ENCODE data around the gene SSNA1. TPM values are rescaled to one million over a fixed set of nuclear protein-coding genes. Genes with fewer than 3 reads are reported as not detected.

Gene SSNA1
- total and polyA plus RNA-seq, 2 donors: 74.9 to 85.2 TPM

- Histone ChIP-seq H3K27me3 (ENCODE audit: control insufficient read depth in 2 of 2, insufficient read depth in 1 of 2, low read length in 1 of 2) (peaks cover 6 to 79% of the 10 kb centered on the region in 2 donors), H3K27ac (ENCODE audit: low read depth in 1 of 2, low read length in 1 of 2) (no peak overlapping the region), H3K4me3 (ENCODE audit: low read length in 2 of 2) (no peak overlapping the region), H3K9me3 (ENCODE audit: control insufficient read depth in 2 of 2, insufficient read depth in 1 of 2, low read length in 1 of 2) (no peaks in the 10 kb centered on the region), H3K36me3 (ENCODE audit: control insufficient read depth in 2 of 2, insufficient read depth in 2 of 2, low read length in 1 of 2) (no peaks in the 10 kb centered on the region), H3K4me1 (ENCODE audit: control insufficient read depth in 2 of 2, insufficient read depth in 2 of 2, low read length in 2 of 2) (peaks cover under 1 to 6% of the 10 kb centered on the region in 2 donors)
- WGBS: 85% methylated on average over 27 of the region's 27 CpGs
- DNase-seq (ENCODE audit: low read depth in 6 of 9, low spot score in 9 of 9): no peak
Measured at GRCh38 chr9:137228968-137229896, 40.8 kb downstream of the SSNA1 start.

GRCh38 chr9:137229903-137230704, 41.6 kb downstream of the SSNA1 start:
- WGBS: 75% methylated on average over 31 of the region's 31 CpGs
- Histone ChIP-seq H3K27me3 (ENCODE audit: control insufficient read depth in 2 of 2, insufficient read depth in 1 of 2, low read length in 1 of 2) (peaks cover 6 to 87% of the 10 kb centered on the region in 2 donors), H3K4me3 (ENCODE audit: low read length in 2 of 2) (no peak overlapping the region), H3K27ac (ENCODE audit: low read depth in 1 of 2, low read length in 1 of 2) (no peak overlapping the region), H3K36me3 (ENCODE audit: control insufficient read depth in 2 of 2, insufficient read depth in 2 of 2, low read length in 1 of 2) (no peaks in the 10 kb centered on the region), H3K4me1 (ENCODE audit: control insufficient read depth in 2 of 2, insufficient read depth in 2 of 2, low read length in 2 of 2) (peaks cover 0 to 6% of the 10 kb centered on the region in 2 donors), H3K9me3 (ENCODE audit: control insufficient read depth in 2 of 2, insufficient read depth in 1 of 2, low read length in 1 of 2) (no peaks in the 10 kb centered on the region)
- DNase-seq (ENCODE audit: low read depth in 6 of 9, low spot score in 9 of 9): no peak

GRCh38 chr9:137230705-137231371, 42.4 kb downstream of the SSNA1 start, which contains the start of gene SLC34A3:
Gene SLC34A3 (plus strand): TSS chr9:137230901. CDS start chr9:137231703, 802 bp downstream.
- Histone ChIP-seq H3K4me1 (ENCODE audit: control insufficient read depth in 2 of 2, insufficient read depth in 2 of 2, low read length in 2 of 2) (peaks cover 0 to 6% of the 10 kb centered on the region in 2 donors), H3K9me3 (ENCODE audit: control insufficient read depth in 2 of 2, insufficient read depth in 1 of 2, low read length in 1 of 2) (no peaks in the 10 kb centered on the region), H3K27ac (ENCODE audit: low read depth in 1 of 2, low read length in 1 of 2) (no peak within 1 kb of the TSS), H3K27me3 (ENCODE audit: control insufficient read depth in 2 of 2, insufficient read depth in 1 of 2, low read length in 1 of 2) (peaks cover 6 to 88% of the 10 kb centered on the region in 2 donors), H3K4me3 (ENCODE audit: low read length in 2 of 2) (no peak within 1 kb of the TSS), H3K36me3 (ENCODE audit: control insufficient read depth in 2 of 2, insufficient read depth in 2 of 2, low read length in 1 of 2) (no peaks in the 10 kb centered on the region)
- 85% methylated on average over 14 of the region's 14 CpGs for WGBS
- DNase-seq (ENCODE audit: low read depth in 6 of 9, low spot score in 9 of 9): no peak

- H3K27ac ChIP-seq (ENCODE audit: low read depth in 1 of 2, low read length in 1 of 2): no peak overlapping the region
- H3K4me1 ChIP-seq (ENCODE audit: control insufficient read depth in 2 of 2, insufficient read depth in 2 of 2, low read length in 2 of 2): peaks cover 6 to 13% of the 10 kb centered on the region in 2 donors
- no peaks in the 10 kb centered on the region for H3K9me3 ChIP-seq (ENCODE audit: control insufficient read depth in 2 of 2, insufficient read depth in 1 of 2, low read length in 1 of 2)
- WGBS: 95% methylated on average over 23 of the region's 23 CpGs
- no peak overlapping the region for H3K4me3 ChIP-seq (ENCODE audit: low read length in 2 of 2)
- H3K27me3 ChIP-seq (ENCODE audit: control insufficient read depth in 2 of 2, insufficient read depth in 1 of 2, low read length in 1 of 2): peaks cover 6 to 85% of the 10 kb centered on the region in 2 donors
- H3K36me3 ChIP-seq (ENCODE audit: control insufficient read depth in 2 of 2, insufficient read depth in 2 of 2, low read length in 1 of 2): no peaks in the 10 kb centered on the region
- no peak for DNase-seq (ENCODE audit: low read depth in 6 of 9, low spot score in 9 of 9)
Measured at GRCh38 chr9:137231372-137232039, 43.0 kb downstream of the SSNA1 start.

GRCh38 chr9:137232101-137232500, 43.6 kb downstream of the SSNA1 start:
- Histone ChIP-seq H3K27me3 (ENCODE audit: control insufficient read depth in 2 of 2, insufficient read depth in 1 of 2, low read length in 1 of 2) (peaks cover 4 to 79% of the 10 kb centered on the region in 2 donors), H3K27ac (ENCODE audit: low read depth in 1 of 2, low read length in 1 of 2) (no peak overlapping the region)

GRCh38 chr9:137232510-137232909, 44.0 kb downstream of the SSNA1 start:
- Histone ChIP-seq H3K27ac (ENCODE audit: low read depth in 1 of 2, low read length in 1 of 2) (no peak overlapping the region), H3K9me3 (ENCODE audit: control insufficient read depth in 2 of 2, insufficient read depth in 1 of 2, low read length in 1 of 2) (no peaks in the 10 kb centered on the region), H3K4me3 (ENCODE audit: low read length in 2 of 2) (no peak overlapping the region), H3K4me1 (ENCODE audit: control insufficient read depth in 2 of 2, insufficient read depth in 2 of 2, low read length in 2 of 2) (peaks cover 10 to 18% of the 10 kb centered on the region in 2 donors), H3K36me3 (ENCODE audit: control insufficient read depth in 2 of 2, insufficient read depth in 2 of 2, low read length in 1 of 2) (no peaks in the 10 kb centered on the region), H3K27me3 (ENCODE audit: control insufficient read depth in 2 of 2, insufficient read depth in 1 of 2, low read length in 1 of 2) (peaks cover 2 to 75% of the 10 kb centered on the region in 2 donors)
- DNase-seq (ENCODE audit: low read depth in 6 of 9, low spot score in 9 of 9): no peak
- WGBS: 96% methylated on average over 24 of the region's 24 CpGs

More at GRCh38 chr9:137232101-137232500, 43.6 kb downstream of the SSNA1 start:
- H3K9me3 ChIP-seq (ENCODE audit: control insufficient read depth in 2 of 2, insufficient read depth in 1 of 2, low read length in 1 of 2): no peaks in the 10 kb centered on the region
- H3K4me3 ChIP-seq (ENCODE audit: low read length in 2 of 2): no peak overlapping the region
- peaks cover 10 to 19% of the 10 kb centered on the region in 2 donors for H3K4me1 ChIP-seq (ENCODE audit: control insufficient read depth in 2 of 2, insufficient read depth in 2 of 2, low read length in 2 of 2)
- no peak for DNase-seq (ENCODE audit: low read depth in 6 of 9, low spot score in 9 of 9)
- no peaks in the 10 kb centered on the region for H3K36me3 ChIP-seq (ENCODE audit: control insufficient read depth in 2 of 2, insufficient read depth in 2 of 2, low read length in 1 of 2)
- 90% methylated on average over 10 of the region's 10 CpGs for WGBS

- Histone ChIP-seq H3K27me3 (ENCODE audit: control insufficient read depth in 2 of 2, insufficient read depth in 1 of 2, low read length in 1 of 2) (peaks cover 0 to 71% of the 10 kb centered on the region in 2 donors), H3K4me3 (ENCODE audit: low read length in 2 of 2) (no peak overlapping the region), H3K36me3 (ENCODE audit: control insufficient read depth in 2 of 2, insufficient read depth in 2 of 2, low read length in 1 of 2) (no peaks in the 10 kb centered on the region), H3K27ac (ENCODE audit: low read depth in 1 of 2, low read length in 1 of 2) (no peak overlapping the region), H3K4me1 (ENCODE audit: control insufficient read depth in 2 of 2, insufficient read depth in 2 of 2, low read length in 2 of 2) (peaks cover 10 to 15% of the 10 kb centered on the region in 2 donors), H3K9me3 (ENCODE audit: control insufficient read depth in 2 of 2, insufficient read depth in 1 of 2, low read length in 1 of 2) (no peaks in the 10 kb centered on the region)
- DNase-seq (ENCODE audit: low read depth in 6 of 9, low spot score in 9 of 9): no peak
- 95% methylated on average over 40 of the region's 40 CpGs for WGBS
Measured at GRCh38 chr9:137233143-137233980, 44.9 kb downstream of the SSNA1 start.

Data from thymus (tissue), 11 donors.